Measurements from ENCODE around the gene PRR19. TPM values are rescaled to one million over a fixed set of nuclear protein-coding genes. Genes with fewer than 3 reads are reported as not detected.
A peak's percentile ranks its signal among the peaks of the same experiment; 100 is the strongest.

PRR19 gene
- polyA plus RNA-seq, 1 donor = 0.91 TPM

DNA sequence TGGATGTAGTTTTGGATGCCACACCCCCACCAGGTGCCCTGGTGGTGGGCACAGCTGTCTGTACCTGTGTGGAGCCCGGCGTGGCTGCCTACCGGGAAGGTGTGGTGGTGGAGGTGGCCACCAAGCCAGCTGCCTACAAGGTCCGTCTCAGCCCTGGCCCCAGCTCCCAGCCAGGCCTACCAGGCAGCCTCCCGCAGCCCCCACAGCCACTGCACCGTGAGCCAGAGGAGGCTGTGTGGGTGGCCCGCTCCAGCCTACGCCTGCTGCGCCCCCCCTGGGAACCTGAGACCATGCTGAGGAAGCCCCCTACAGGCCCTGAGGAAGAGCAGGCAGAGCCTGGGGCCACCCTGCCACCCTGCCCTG lies 29.4 kb upstream of the PRR19 start:
- DNase-seq = no peak
- no peaks in the 10 kb centered on the region for H3K27me3 ChIP-seq (ENCODE audit: control insufficient read depth, insufficient read depth, low read length)
- WGBS (ENCODE audit: insufficient coverage, low lambda C conversion rate) = no CpG with 5 or more reads among the region's 9 CpGs
- H3K4me3 ChIP-seq (ENCODE audit: low read length) = no peak overlapping the region
- no peak overlapping the region for H3K27ac ChIP-seq (ENCODE audit: low read length)
- H3K9me3 ChIP-seq (ENCODE audit: control insufficient read depth, low read depth, low read length) = no peaks in the 10 kb centered on the region
- peaks cover 51% of the 10 kb centered on the region for H3K36me3 ChIP-seq (ENCODE audit: control insufficient read depth, insufficient read depth, low read length)
- peaks cover 37% of the 10 kb centered on the region for H3K4me1 ChIP-seq (ENCODE audit: control insufficient read depth, insufficient read depth, low read length)

DNA sequence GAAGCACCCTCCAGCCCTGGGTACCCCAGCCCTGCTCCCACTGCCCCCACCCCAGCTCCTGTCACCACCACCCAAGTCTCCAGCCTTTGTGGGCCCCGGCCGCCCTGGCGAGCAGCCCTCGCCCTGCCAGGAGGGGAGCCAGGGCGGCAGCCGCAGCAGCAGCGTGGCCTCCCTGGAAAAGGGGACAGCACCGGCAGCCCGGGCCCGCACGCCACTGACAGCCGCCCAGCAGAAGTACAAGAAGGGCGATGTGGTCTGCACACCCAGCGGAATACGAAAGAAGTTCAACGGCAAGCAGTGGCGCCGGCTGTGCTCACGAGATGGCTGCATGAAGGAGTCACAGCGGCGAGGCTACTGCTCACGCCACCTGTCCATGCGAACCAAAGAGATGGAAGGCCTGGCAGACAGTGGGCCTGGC lies 28.9 kb upstream of the PRR19 start:
- Histone ChIP-seq H3K9me3 (ENCODE audit: control insufficient read depth, low read depth, low read length) (no peaks in the 10 kb centered on the region), H3K4me3 (ENCODE audit: low read length) (no peak overlapping the region), H3K36me3 (ENCODE audit: control insufficient read depth, insufficient read depth, low read length) (peaks cover 51% of the 10 kb centered on the region), H3K27me3 (ENCODE audit: control insufficient read depth, insufficient read depth, low read length) (no peaks in the 10 kb centered on the region), H3K4me1 (ENCODE audit: control insufficient read depth, insufficient read depth, low read length) (peaks cover 38% of the 10 kb centered on the region), H3K27ac (ENCODE audit: low read length) (no peak overlapping the region)
- DNase-seq = no peak
- no CpG with 5 or more reads among the region's 23 CpGs for WGBS (ENCODE audit: insufficient coverage, low lambda C conversion rate)

DNA sequence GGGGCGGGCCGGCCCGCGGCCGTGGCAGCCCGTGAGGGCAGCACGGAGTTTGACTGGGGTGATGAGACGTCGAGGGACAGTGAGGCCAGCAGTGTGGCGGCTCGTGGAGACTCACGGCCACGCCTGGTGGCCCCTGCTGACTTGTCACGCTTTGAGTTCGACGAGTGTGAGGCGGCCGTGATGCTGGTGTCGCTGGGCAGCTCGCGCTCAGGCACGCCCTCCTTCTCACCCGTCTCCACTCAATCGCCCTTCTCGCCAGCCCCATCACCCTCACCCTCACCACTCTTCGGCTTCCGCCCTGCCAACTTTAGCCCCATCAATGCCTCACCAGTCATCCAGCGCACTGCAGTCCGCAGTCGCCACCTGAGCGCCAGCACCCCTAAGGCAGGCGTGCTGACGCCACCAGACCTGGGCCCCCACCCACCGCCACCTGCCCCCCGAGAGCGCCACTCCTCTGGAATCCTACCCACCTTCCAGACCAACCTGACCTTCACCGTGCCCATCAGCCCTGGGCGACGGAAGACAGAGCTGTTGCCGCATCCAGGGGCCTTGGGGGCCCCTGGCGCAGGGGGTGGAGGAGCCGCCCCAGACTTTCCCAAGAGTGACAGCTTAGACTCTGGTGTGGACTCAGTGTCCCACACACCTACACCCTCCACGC lies 28.4 kb upstream of the PRR19 start:
- H3K36me3 ChIP-seq (ENCODE audit: control insufficient read depth, insufficient read depth, low read length) = peaks cover 51% of the 10 kb centered on the region
- no peak overlapping the region for H3K4me3 ChIP-seq (ENCODE audit: low read length)
- H3K27ac ChIP-seq (ENCODE audit: low read length) = no peak overlapping the region
- H3K4me1 ChIP-seq (ENCODE audit: control insufficient read depth, insufficient read depth, low read length) = peaks cover 44% of the 10 kb centered on the region
- no peak for DNase-seq
- no CpG with 5 or more reads among the region's 43 CpGs for WGBS (ENCODE audit: insufficient coverage, low lambda C conversion rate)
- no peaks in the 10 kb centered on the region for H3K9me3 ChIP-seq (ENCODE audit: control insufficient read depth, low read depth, low read length)
- no peaks in the 10 kb centered on the region for H3K27me3 ChIP-seq (ENCODE audit: control insufficient read depth, insufficient read depth, low read length)

GRCh38 chr19:42274065-42274682 lies 27.8 kb upstream of the PRR19 start:
- no peak for DNase-seq
- H3K36me3 ChIP-seq (ENCODE audit: control insufficient read depth, insufficient read depth, low read length) = peaks cover 51% of the 10 kb centered on the region
- no peaks in the 10 kb centered on the region for H3K27me3 ChIP-seq (ENCODE audit: control insufficient read depth, insufficient read depth, low read length)
- no peak overlapping the region for H3K27ac ChIP-seq (ENCODE audit: low read length)
- H3K4me3 ChIP-seq (ENCODE audit: low read length) = no peak overlapping the region
- no peaks in the 10 kb centered on the region for H3K9me3 ChIP-seq (ENCODE audit: control insufficient read depth, low read depth, low read length)
- peaks cover 50% of the 10 kb centered on the region for H3K4me1 ChIP-seq (ENCODE audit: control insufficient read depth, insufficient read depth, low read length)
- no CpG with 5 or more reads among the region's 22 CpGs for WGBS (ENCODE audit: insufficient coverage, low lambda C conversion rate)

DNA sequence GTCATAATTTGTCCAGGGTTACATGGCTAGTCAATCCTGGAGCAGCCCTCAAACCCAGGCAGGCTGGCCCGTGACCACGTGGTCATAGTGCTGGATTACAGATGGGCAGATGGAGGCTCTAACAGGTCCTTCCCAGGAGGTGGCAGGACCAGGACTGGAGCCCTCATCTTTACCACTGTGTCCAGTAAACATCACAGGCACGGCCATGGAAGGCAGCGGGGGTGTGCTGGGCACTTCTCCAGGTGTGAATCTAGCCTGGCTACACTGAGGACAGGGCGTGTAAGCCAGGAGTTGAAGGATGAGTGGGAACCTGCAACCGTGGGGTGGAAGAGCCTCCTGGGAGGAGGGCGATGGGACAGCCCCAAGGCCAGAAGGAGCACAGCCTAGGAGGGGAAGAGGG lies 26.8 kb upstream of the PRR19 start:
- H3K4me1 ChIP-seq (ENCODE audit: control insufficient read depth, insufficient read depth, low read length) = peaks cover 49% of the 10 kb centered on the region
- H3K9me3 ChIP-seq (ENCODE audit: control insufficient read depth, low read depth, low read length) = no peaks in the 10 kb centered on the region
- no peaks in the 10 kb centered on the region for H3K27me3 ChIP-seq (ENCODE audit: control insufficient read depth, insufficient read depth, low read length)
- H3K36me3 ChIP-seq (ENCODE audit: control insufficient read depth, insufficient read depth, low read length) = peaks cover 51% of the 10 kb centered on the region
- DNase-seq = no peak
- H3K4me3 ChIP-seq (ENCODE audit: low read length) = no peak overlapping the region
- 100% methylated on average over 1 of the region's 7 CpGs for WGBS (ENCODE audit: insufficient coverage, low lambda C conversion rate)
- H3K27ac ChIP-seq (ENCODE audit: low read length) = no peak overlapping the region

GRCh38 chr19:42275517-42275916 lies 26.4 kb upstream of the PRR19 start:
- Histone ChIP-seq H3K4me1 (ENCODE audit: control insufficient read depth, insufficient read depth, low read length) (peaks cover 46% of the 10 kb centered on the region), H3K9me3 (ENCODE audit: control insufficient read depth, low read depth, low read length) (no peaks in the 10 kb centered on the region), H3K36me3 (ENCODE audit: control insufficient read depth, insufficient read depth, low read length) (peaks cover 51% of the 10 kb centered on the region), H3K27me3 (ENCODE audit: control insufficient read depth, insufficient read depth, low read length) (no peaks in the 10 kb centered on the region), H3K27ac (ENCODE audit: low read length) (no peak overlapping the region), H3K4me3 (ENCODE audit: low read length) (no peak overlapping the region)
- DNase-seq = no peak
- no CpG with 5 or more reads among the region's 3 CpGs for WGBS (ENCODE audit: insufficient coverage, low lambda C conversion rate)

GRCh38 chr19:42276284-42276683 lies 25.6 kb upstream of the PRR19 start:
- peaks cover 51% of the 10 kb centered on the region for H3K36me3 ChIP-seq (ENCODE audit: control insufficient read depth, insufficient read depth, low read length)

DNA sequence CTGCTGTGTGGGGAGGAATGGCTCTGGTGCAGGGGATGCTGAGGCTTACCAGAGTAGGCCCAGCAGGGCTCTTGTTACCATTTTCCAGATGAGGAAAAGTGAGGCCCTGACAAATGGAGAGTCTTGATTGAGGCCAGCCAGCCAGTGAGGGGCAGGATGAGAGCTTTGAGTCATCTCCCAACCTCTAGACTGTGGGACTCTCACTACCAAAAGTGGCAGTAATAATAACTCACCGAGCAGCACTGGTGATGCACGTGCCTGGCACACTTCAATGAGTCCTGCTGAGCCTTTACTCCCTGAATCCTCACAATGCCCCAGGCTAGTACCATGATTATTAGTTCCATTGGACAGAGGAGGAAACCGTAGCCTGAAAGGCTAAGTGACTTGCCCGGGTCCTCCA lies 25.1 kb upstream of the PRR19 start:
- WGBS (ENCODE audit: insufficient coverage, low lambda C conversion rate) = no CpG with 5 or more reads among the region's 4 CpGs
- Histone ChIP-seq H3K4me3 (ENCODE audit: low read length) (no peak overlapping the region), H3K36me3 (ENCODE audit: control insufficient read depth, insufficient read depth, low read length) (peaks cover 47% of the 10 kb centered on the region), H3K4me1 (ENCODE audit: control insufficient read depth, insufficient read depth, low read length) (peaks cover 41% of the 10 kb centered on the region), H3K9me3 (ENCODE audit: control insufficient read depth, low read depth, low read length) (no peaks in the 10 kb centered on the region), H3K27me3 (ENCODE audit: control insufficient read depth, insufficient read depth, low read length) (no peaks in the 10 kb centered on the region), H3K27ac (ENCODE audit: low read length) (no peak overlapping the region)
- no peak for DNase-seq

More at GRCh38 chr19:42276284-42276683, 25.6 kb upstream of the PRR19 start:
- no CpG with 5 or more reads among the region's 3 CpGs for WGBS (ENCODE audit: insufficient coverage, low lambda C conversion rate)
- H3K4me1 ChIP-seq (ENCODE audit: control insufficient read depth, insufficient read depth, low read length) = peaks cover 41% of the 10 kb centered on the region
- H3K9me3 ChIP-seq (ENCODE audit: control insufficient read depth, low read depth, low read length) = no peaks in the 10 kb centered on the region
- no peak overlapping the region for H3K4me3 ChIP-seq (ENCODE audit: low read length)
- H3K27ac ChIP-seq (ENCODE audit: low read length) = no peak overlapping the region
- peak in 1 of 2 donors; percentile 1 for DNase-seq
- no peaks in the 10 kb centered on the region for H3K27me3 ChIP-seq (ENCODE audit: control insufficient read depth, insufficient read depth, low read length)

GRCh38 chr19:42277821-42278451 lies 24.0 kb upstream of the PRR19 start:
- DNase-seq = peak in 1 of 2 donors; percentile 56
- Histone ChIP-seq H3K9me3 (ENCODE audit: control insufficient read depth, low read depth, low read length) (no peaks in the 10 kb centered on the region), H3K36me3 (ENCODE audit: control insufficient read depth, insufficient read depth, low read length) (peaks cover 36% of the 10 kb centered on the region), H3K4me1 (ENCODE audit: control insufficient read depth, insufficient read depth, low read length) (peaks cover 49% of the 10 kb centered on the region), H3K27ac (ENCODE audit: low read length) (peak overlapping the region; percentile 32), H3K27me3 (ENCODE audit: control insufficient read depth, insufficient read depth, low read length) (no peaks in the 10 kb centered on the region), H3K4me3 (ENCODE audit: low read length) (no peak overlapping the region)
- no CpG with 5 or more reads among the region's 10 CpGs for WGBS (ENCODE audit: insufficient coverage, low lambda C conversion rate)

DNA sequence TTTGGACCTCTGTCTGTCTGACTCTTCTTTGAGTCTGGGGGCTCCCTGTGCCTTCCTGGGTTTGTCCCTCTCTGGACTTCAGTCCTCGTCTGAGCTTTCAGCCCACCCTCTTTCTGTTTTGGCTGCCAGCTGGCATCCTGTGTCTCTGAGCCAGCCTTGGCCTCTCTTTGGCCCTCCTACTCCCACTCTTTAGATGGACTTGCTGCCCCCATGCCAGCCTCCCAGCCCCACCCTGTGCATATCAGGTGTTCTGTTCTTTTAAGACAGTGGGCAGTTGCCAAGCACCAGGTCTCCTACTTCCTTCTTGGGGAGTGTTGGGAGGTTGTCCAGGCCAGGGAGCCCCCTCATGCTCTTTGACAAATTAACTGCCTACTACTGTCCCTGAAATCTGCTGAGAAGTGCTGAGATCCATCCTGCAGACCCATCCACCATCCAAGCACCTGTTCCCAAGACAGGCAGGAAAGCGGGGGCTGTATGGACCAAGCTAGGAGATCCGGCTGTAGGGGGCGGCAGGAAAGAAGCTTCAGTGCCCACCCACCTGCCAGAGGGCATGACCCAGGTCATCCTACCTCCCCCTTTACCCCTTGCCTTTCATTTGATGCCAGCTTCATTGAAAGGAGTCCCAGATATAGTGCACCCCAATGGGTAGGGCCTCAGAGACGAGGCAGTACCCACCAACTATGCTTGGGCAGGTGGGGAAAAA lies 23.3 kb upstream of the PRR19 start:
- H3K9me3 ChIP-seq (ENCODE audit: control insufficient read depth, low read depth, low read length) = no peaks in the 10 kb centered on the region
- H3K36me3 ChIP-seq (ENCODE audit: control insufficient read depth, insufficient read depth, low read length) = peaks cover 29% of the 10 kb centered on the region
- WGBS (ENCODE audit: insufficient coverage, low lambda C conversion rate) = 100% methylated on average over 1 of the region's 5 CpGs
- no peak overlapping the region for H3K4me3 ChIP-seq (ENCODE audit: low read length)
- H3K27ac ChIP-seq (ENCODE audit: low read length) = peak overlapping the region; percentile 82
- no peak for DNase-seq
- H3K4me1 ChIP-seq (ENCODE audit: control insufficient read depth, insufficient read depth, low read length) = peaks cover 54% of the 10 kb centered on the region
- no peaks in the 10 kb centered on the region for H3K27me3 ChIP-seq (ENCODE audit: control insufficient read depth, insufficient read depth, low read length)

Data from large intestine (tissue), 3 donors.